ENCODE measurements around the gene MRPS18A. TPM values are rescaled to one million over a fixed set of nuclear protein-coding genes. Genes with fewer than 3 reads are reported as not detected.

The MRPS18A gene
- total and polyA plus RNA-seq, 9 of the 15 experiments (the other 6 are each of a cell fraction or from before 2014, with no cell fraction given), result 87.5 to 243 (median 125) TPM

DNA sequence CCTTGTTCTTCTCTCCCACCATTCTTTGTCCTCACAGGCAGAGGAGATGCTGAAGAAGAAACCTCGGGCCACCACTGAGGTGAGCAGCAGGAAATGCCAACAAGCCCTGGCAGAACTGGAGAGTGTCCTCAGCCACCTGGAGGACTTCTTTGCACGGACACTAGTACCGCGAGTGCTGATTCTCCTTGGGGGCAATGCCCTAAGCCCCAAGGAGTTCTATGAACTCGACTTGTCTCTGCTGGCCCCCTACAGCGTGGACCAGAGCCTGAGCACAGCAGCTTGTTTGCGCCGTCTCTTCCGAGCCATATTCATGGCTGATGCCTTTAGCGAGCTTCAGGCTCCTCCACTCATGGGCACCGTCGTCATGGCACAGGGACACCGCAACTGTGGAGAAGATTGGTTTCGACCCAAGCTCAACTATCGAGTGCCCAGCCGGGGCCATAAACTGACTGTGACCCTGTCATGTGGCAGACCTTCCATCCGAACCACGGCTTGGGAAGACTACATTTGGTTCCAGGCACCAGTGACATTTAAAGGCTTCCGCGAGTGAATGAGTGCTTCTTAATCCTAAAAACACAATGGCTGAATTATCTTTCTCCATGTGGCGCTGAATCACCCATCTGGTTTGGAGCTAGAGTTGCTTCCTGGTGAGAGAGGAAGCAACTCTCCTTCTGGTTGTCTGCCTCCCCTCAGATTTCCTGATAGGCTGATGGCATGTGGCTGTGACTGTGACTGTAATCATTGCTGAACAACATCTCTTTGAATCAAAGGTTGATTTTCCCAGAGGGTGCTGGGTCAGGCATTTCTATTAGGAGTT, 47.4 kb downstream of the MRPS18A start (continued):
- TF ChIP-seq SNRNP70 (optimal IDR thresholded peaks at IDR 0.05; ENCODE audit: low read depth, low read length), result no peak
- TF ChIP-seq ZNF175 (CRISPR knock-in tag; IDR thresholded peaks at IDR 0.05; ENCODE audit: low read depth), result peak; percentile 78
- TF ChIP-seq ZNF79 (CRISPR knock-in tag; IDR thresholded peaks at IDR 0.05; ENCODE audit: low read depth), result no peak
- TF ChIP-seq PTRF (tag; IDR thresholded peaks at IDR 0.05), result peak; percentile 30; the same call in 1 of the 2 replicates
- no peak for TF ChIP-seq TAF1 (IDR thresholded peaks at IDR 0.05; ENCODE audit: control insufficient read depth, extremely low read depth, insufficient read depth, low read length, severe bottlenecking)
- TF ChIP-seq ETV1 (tag; conservative IDR thresholded peaks at IDR 0.05; ENCODE audit: low read depth), result peak; percentile 91
- no peak for TF ChIP-seq ATF7 (IDR thresholded peaks at IDR 0.05)
- no peak for TF ChIP-seq ZSCAN29 (IDR thresholded peaks at IDR 0.05)
- TF ChIP-seq MAX (CRISPR knock-in tag; IDR thresholded peaks at IDR 0.05), result peak; percentile 80
- no peak for TF ChIP-seq NR2C2 (CRISPR knock-in tag; IDR thresholded peaks at IDR 0.05)
- TF ChIP-seq NR2C2 (tag; IDR thresholded peaks at IDR 0.05), result peak; percentile 71; the same call in 1 of the 2 replicates
- no peak for TF ChIP-seq ZNF165 (CRISPR knock-in tag; IDR thresholded peaks at IDR 0.05; ENCODE audit: borderline replicate concordance)
- TF ChIP-seq JUN (IDR thresholded peaks at IDR 0.05; ENCODE audit: borderline replicate concordance, low read depth, low read length), result peak; percentile 66; the same call in 1 of the 2 replicates
- TF ChIP-seq JUN (CRISPR knock-in tag; IDR thresholded peaks at IDR 0.05; ENCODE audit: borderline replicate concordance), result peak; percentile 38; the same call in 1 of the 2 replicates
- TF ChIP-seq GATA2 (CRISPR knock-in tag; IDR thresholded peaks at IDR 0.05), result peak; percentile 93
- TF ChIP-seq ZNF274 (IDR thresholded peaks at IDR 0.05; ENCODE audit: borderline replicate concordance, low read depth, low read length), result no peak
- no peak for TF ChIP-seq NCOA2 (IDR thresholded peaks at IDR 0.05; ENCODE audit: partially characterized antibody in 2 of 2)
- TF ChIP-seq MCM3 (IDR thresholded peaks at IDR 0.05), result no peak
- TF ChIP-seq ZNF586 (CRISPR knock-in tag; conservative IDR thresholded peaks at IDR 0.05), result no peak
- no peak for TF ChIP-seq ZNF445 (CRISPR knock-in tag; IDR thresholded peaks at IDR 0.05; ENCODE audit: low read depth)
